Gastroesophageal sphincter (tissue), 4 donors: Measurements from ENCODE around the gene POC1A. TPM values are rescaled to one million over a fixed set of nuclear protein-coding genes. Genes with fewer than 3 reads are reported as not detected.
"Not testable (repeated sequence)": the region's sequence is repeated elsewhere in the genome, so short reads cannot be mapped to it uniquely, and the experiment has no call there.

ENCODE experiments used
- ATAC-seq: fragments of 150-250 bp; one replicate; pipeline ENCODE4 v1.9.1; 2016; ENCODE audit warnings: mild to moderate bottlenecking, moderate library complexity
- H3K27ac ChIP-seq, 4 donors: fragments of 200-600 bp; sonication (generic) in 3 of 4; 1 replicate in 3 of 4; 2 replicates in 1 of 4; pipeline ENCODE4 v1.5.1; 2016 to 2019
- H3K27me3 ChIP-seq: fragments of 200-600 bp; sonication (generic); one replicate; pipeline ENCODE4 v1.5.1; 2019
- H3K36me3 ChIP-seq, 2 donors: fragments of 200-600 bp; sonication (generic); one replicate each; pipeline ENCODE4 v1.5.1; 2019; ENCODE audit warnings: control low read depth in 1 of 2
- H3K4me1 ChIP-seq, 3 donors: fragments of 200-600 bp; sonication (generic); 1 replicate in 2 of 3; 2 replicates in 1 of 3; pipeline ENCODE4 v1.5.1; 2016 to 2019; ENCODE audit warnings: control low read depth in 2 of 3
- H3K4me3 ChIP-seq, 2 donors: fragments of 200-600 bp; sonication (generic); one replicate each; pipeline ENCODE4 v1.5.1; 2019; ENCODE audit warnings: mild to moderate bottlenecking in 1 of 2, moderate library complexity in 1 of 2
- H3K9me3 ChIP-seq, 3 donors: fragments of 200-600 bp; sonication (generic); one replicate each; pipeline ENCODE4 v1.5.1; 2017 to 2019; ENCODE audit warnings: control low read depth in 2 of 3
- CTCF ChIP-seq, 4 experiments: fragments of 200-600 bp in 2 of 4; fragments of 450-650 bp in 2 of 4; sonication (generic) in 1 of 4; IDR thresholded peaks; one replicate each; pipeline ENCODE4 v1.5.1; 2017 to 2019; ENCODE audit warnings: antibody characterized with exemption in 4 of 4, mild to moderate bottlenecking in 2 of 4, moderate library complexity in 2 of 4
- EP300 ChIP-seq: sonication (generic); formaldehyde crosslinking; IDR thresholded peaks from one replicate; pipeline ENCODE4 v1.6.1; 2017; ENCODE audit warnings: antibody characterized with exemption, mild to moderate bottlenecking
- POLR2A ChIP-seq, 2 donors: fragments of 450-650 bp; IDR thresholded peaks; one replicate each; pipeline ENCODE4 v1.6.1; 2017; ENCODE audit warnings: antibody characterized with exemption in 2 of 2, mild to moderate bottlenecking in 2 of 2, moderate library complexity in 1 of 2
- POLR2AphosphoS5 ChIP-seq: sonication (generic); formaldehyde crosslinking; IDR thresholded peaks from one replicate; pipeline ENCODE4 v1.6.1; 2017; ENCODE audit warnings: antibody characterized with exemption
- WGBS, 2 donors: methylation state at CpG; one replicate each; pipeline ENCODE4 v1.1.5; 2018; ENCODE audit warnings: low coverage in 1 of 2; 5-methylcytosine and 5-hydroxymethylcytosine counted together
- total RNA-seq, 4 donors: library from RNA; depleted of rRNA; stranded (reverse); fragments of >200 nt; gene quantifications; one replicate each; pipeline ENCODE4 v1.1.0, GENCODE V29; 2016

POC1A gene
- total RNA-seq, 4 donors from 2014 or later = 0.73 to 1.7 (median 0.93) TPM

- H3K36me3 ChIP-seq = no peaks in the 10 kb centered on the region
- H3K4me3 ChIP-seq = no peak overlapping the region
- no peak for ATAC-seq
- H3K9me3 ChIP-seq = no peaks in the 10 kb centered on the region
- no peak for TF ChIP-seq POLR2A (IDR thresholded peaks at IDR 0.05)
- TF ChIP-seq POLR2AphosphoS5 = no peak
- TF ChIP-seq CTCF (IDR thresholded peaks at IDR 0.05) = no peak
- TF ChIP-seq EP300 = no peak
- WGBS, 2 donors = 92 to 100% methylated on average over 2 to 6 of the region's 14 CpGs
- H3K27ac ChIP-seq = no peak overlapping the region
- no peaks in the 10 kb centered on the region for H3K27me3 ChIP-seq
- H3K4me1 ChIP-seq = no peaks in the 10 kb centered on the region
Measured at GRCh38 chr3:52175416-52176179, 21.4 kb upstream of the POC1A start.

GRCh38 chr3:52174896-52175295, 20.7 kb upstream of the POC1A start:
- no peak overlapping the region for H3K4me3 ChIP-seq
- no peak overlapping the region for H3K27ac ChIP-seq
- no peaks in the 10 kb centered on the region for H3K9me3 ChIP-seq
- WGBS, 2 donors = 73 to 93% methylated on average over 5 to 7 of the region's 9 CpGs
- H3K27me3 ChIP-seq = no peaks in the 10 kb centered on the region
- ATAC-seq = no peak
- no peak for TF ChIP-seq POLR2AphosphoS5
- TF ChIP-seq CTCF (IDR thresholded peaks at IDR 0.05) = no peak
- TF ChIP-seq POLR2A (IDR thresholded peaks at IDR 0.05) = no peak
- TF ChIP-seq EP300 = no peak
- no peaks in the 10 kb centered on the region for H3K4me1 ChIP-seq
- no peaks in the 10 kb centered on the region for H3K36me3 ChIP-seq

GRCh38 chr3:52173101-52173500, 18.9 kb upstream of the POC1A start:
- no peaks in the 10 kb centered on the region for H3K27me3 ChIP-seq
- H3K4me1 ChIP-seq = no peaks in the 10 kb centered on the region
- TF ChIP-seq POLR2AphosphoS5 = no peak
- no peak for TF ChIP-seq EP300
- TF ChIP-seq POLR2A (IDR thresholded peaks at IDR 0.05) = no peak
- TF ChIP-seq CTCF (IDR thresholded peaks at IDR 0.05) = no peak
- no peak overlapping the region for H3K27ac ChIP-seq
- 83% methylated on average over 1 of the region's 1 CpG; no CpG with 5 or more reads in 1 of the 2 donors for WGBS, 2 donors
- no peak overlapping the region for H3K4me3 ChIP-seq
- no peaks in the 10 kb centered on the region for H3K36me3 ChIP-seq
- no peaks in the 10 kb centered on the region for H3K9me3 ChIP-seq
- ATAC-seq = no peak

- Histone ChIP-seq H3K27me3 (no peaks in the 10 kb centered on the region), H3K4me1 (no peaks in the 10 kb centered on the region), H3K9me3 (no peaks in the 10 kb centered on the region), H3K36me3 (no peaks in the 10 kb centered on the region), H3K4me3 (no peak overlapping the region), H3K27ac (no peak overlapping the region)
- TF ChIP-seq POLR2A (IDR thresholded peaks at IDR 0.05) = no peak
- no peak for TF ChIP-seq EP300
- WGBS, 2 donors = no CpG with 5 or more reads among the region's 5 CpGs
- no peak for ATAC-seq
Measured at GRCh38 chr3:52172262-52172757, 18.1 kb upstream of the POC1A start.

- no peak overlapping the region for H3K4me3 ChIP-seq
- ATAC-seq = no peak
- H3K4me1 ChIP-seq = no peaks in the 10 kb centered on the region
- H3K9me3 ChIP-seq = no peaks in the 10 kb centered on the region
- no peaks in the 10 kb centered on the region for H3K27me3 ChIP-seq
- H3K27ac ChIP-seq = no peak overlapping the region
- H3K36me3 ChIP-seq = no peaks in the 10 kb centered on the region
- no peak for TF ChIP-seq POLR2AphosphoS5
- TF ChIP-seq CTCF (IDR thresholded peaks at IDR 0.05) = no peak
- no peak for TF ChIP-seq EP300
- no peak for TF ChIP-seq POLR2A (IDR thresholded peaks at IDR 0.05)
- WGBS, 2 donors = 67 to 95% methylated on average over 3 of the region's 3 CpGs
Measured at GRCh38 chr3:52171514-52172261, 17.5 kb upstream of the POC1A start.

- H3K27ac ChIP-seq, H3K9me3 ChIP-seq, H3K27me3 ChIP-seq, H3K36me3 ChIP-seq, ATAC-seq, H3K4me1 ChIP-seq, H3K4me3 ChIP-seq: not testable (repeated sequence)
- WGBS, 2 donors = 100% methylated on average over 1 of the region's 3 CpGs
Measured at GRCh38 chr3:52170217-52170616, 16.0 kb upstream of the POC1A start.
